Measurements from ENCODE around the gene SCD5.

DNA sequence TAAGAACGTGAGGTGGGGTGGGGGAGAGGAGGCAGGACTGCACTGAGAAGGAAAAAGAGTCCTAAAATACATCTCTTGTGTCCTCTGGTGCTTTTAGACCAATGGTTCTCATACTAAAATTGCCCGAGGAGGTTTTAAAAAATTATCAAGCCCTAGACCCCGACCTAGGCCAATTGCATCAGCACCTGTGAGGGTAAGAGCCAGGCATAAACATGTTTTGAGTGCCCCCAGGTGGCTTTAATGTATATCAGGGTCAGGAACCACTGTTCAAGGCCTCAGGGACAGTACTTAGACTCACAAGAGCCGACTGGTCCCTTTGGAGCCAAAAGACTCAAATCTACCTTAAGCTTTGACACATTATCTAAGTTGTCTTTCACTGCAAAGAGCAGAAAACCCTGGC, 199.3 kb downstream of the SCD5 start:
- TF ChIP-seq, protein P1, sequence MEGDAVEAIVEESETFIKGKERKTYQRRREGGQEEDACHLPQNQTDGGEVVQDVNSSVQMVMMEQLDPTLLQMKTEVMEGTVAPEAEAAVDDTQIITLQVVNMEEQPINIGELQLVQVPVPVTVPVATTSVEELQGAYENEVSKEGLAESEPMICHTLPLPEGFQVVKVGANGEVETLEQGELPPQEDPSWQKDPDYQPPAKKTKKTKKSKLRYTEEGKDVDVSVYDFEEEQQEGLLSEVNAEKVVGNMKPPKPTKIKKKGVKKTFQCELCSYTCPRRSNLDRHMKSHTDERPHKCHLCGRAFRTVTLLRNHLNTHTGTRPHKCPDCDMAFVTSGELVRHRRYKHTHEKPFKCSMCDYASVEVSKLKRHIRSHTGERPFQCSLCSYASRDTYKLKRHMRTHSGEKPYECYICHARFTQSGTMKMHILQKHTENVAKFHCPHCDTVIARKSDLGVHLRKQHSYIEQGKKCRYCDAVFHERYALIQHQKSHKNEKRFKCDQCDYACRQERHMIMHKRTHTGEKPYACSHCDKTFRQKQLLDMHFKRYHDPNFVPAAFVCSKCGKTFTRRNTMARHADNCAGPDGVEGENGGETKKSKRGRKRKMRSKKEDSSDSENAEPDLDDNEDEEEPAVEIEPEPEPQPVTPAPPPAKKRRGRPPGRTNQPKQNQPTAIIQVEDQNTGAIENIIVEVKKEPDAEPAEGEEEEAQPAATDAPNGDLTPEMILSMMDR (IDR thresholded peaks at IDR 0.05; ENCODE audit: poor library complexity, severe bottlenecking): no peak
- TF ChIP-seq EZH2 (IDR thresholded peaks at IDR 0.05; ENCODE audit: borderline replicate concordance, insufficient read depth, low read length, poor library complexity, severe bottlenecking): no peak
- TF ChIP-seq POLR2AphosphoS5 (IDR thresholded peaks at IDR 0.05): no peak
- TF ChIP-seq TAF1 (IDR thresholded peaks at IDR 0.05; ENCODE audit: low read depth): no peak

Measured in neural cell (in vitro differentiated cells).